CD14-positive monocyte (primary cell): ENCODE measurements around the gene ADAMTSL2. TPM values are rescaled to one million over a fixed set of nuclear protein-coding genes. Genes with fewer than 3 reads are reported as not detected.

Experiments
- DNase-seq, 3 donors: peaks; one replicate each; pipeline ENCODE4 v3.0.0-alpha.2; 2011 to 2022
- H2AFZ ChIP-seq: 2 replicates; pipeline ENCODE4 v1.6.0; 2012; ENCODE audit warnings: mild to moderate bottlenecking, low read depth, low read length, inconsistent platforms; ENCODE audit not compliant: insufficient read depth, poor library complexity, severe bottlenecking
- H3K27ac ChIP-seq, 2 donors: 1 replicate in 1 of 2; 2 replicates in 1 of 2; pipeline ENCODE4 v1.5.1; 2012 to 2013; ENCODE audit warnings: low read length in 2 of 2, control low read depth in 1 of 2, inconsistent platforms in 1 of 2, low read depth in 1 of 2, mild to moderate bottlenecking in 1 of 2
- H3K27me3 ChIP-seq, 2 donors: one replicate each; pipeline versions ENCODE4 v1.6.0 to v1.6.1; 2011 to 2013; ENCODE audit warnings: low read length in 2 of 2; ENCODE audit not compliant: control insufficient read depth in 2 of 2, insufficient read depth in 2 of 2
- H3K36me3 ChIP-seq, 2 donors: replicated peaks in 1 of 2; 1 replicate in 1 of 2; 2 replicates in 1 of 2; pipeline versions ENCODE4 v1.5.1 to v1.6.1; 2012 to 2013; ENCODE audit warnings: low read length in 2 of 2, control low read depth in 1 of 2, inconsistent platforms in 1 of 2, mild to moderate bottlenecking in 1 of 2; ENCODE audit not compliant: insufficient read depth in 2 of 2, control insufficient read depth in 1 of 2
- H3K4me1 ChIP-seq, 2 donors: 1 replicate in 1 of 2; 2 replicates in 1 of 2; pipeline versions ENCODE4 v1.5.1 to v1.6.1; 2012 to 2013; ENCODE audit warnings: low read length in 2 of 2, control low read depth in 1 of 2, inconsistent platforms in 1 of 2, mild to moderate bottlenecking in 1 of 2, moderate library complexity in 1 of 2; ENCODE audit not compliant: insufficient read depth in 2 of 2, control insufficient read depth in 1 of 2
- H3K4me2 ChIP-seq: replicated peaks from 2 replicates; pipeline ENCODE3; 2012; ENCODE audit warnings: low read length, moderate library complexity, mild to moderate bottlenecking; ENCODE audit not compliant: poor library complexity, severe bottlenecking; ENCODE audit errors: extremely low read depth
- H3K4me3 ChIP-seq, 3 experiments: fragments of 200-600 bp in 1 of 3; sonication (generic) in 1 of 3; replicated peaks in 1 of 3; 1 replicate in 2 of 3; 2 replicates in 1 of 3; pipeline ENCODE4 v1.5.1; 2011 to 2013; ENCODE audit warnings: low read length in 3 of 3, mild to moderate bottlenecking in 3 of 3, control low read depth in 2 of 3, low read depth in 2 of 3, inconsistent platforms in 1 of 3, moderate library complexity in 1 of 3
- H3K79me2 ChIP-seq: 2 replicates; pipeline ENCODE4 v1.6.0; 2012; ENCODE audit warnings: mild to moderate bottlenecking, control low read depth, inconsistent platforms, low read length, moderate library complexity; ENCODE audit not compliant: insufficient read depth
- H3K9ac ChIP-seq: 2 replicates; pipeline ENCODE4 v1.6.0; 2017; ENCODE audit warnings: low read length, mild to moderate bottlenecking; ENCODE audit not compliant: insufficient read depth, poor library complexity, severe bottlenecking
- H3K9me3 ChIP-seq, 2 donors: replicated peaks in 1 of 2; 1 replicate in 1 of 2; 2 replicates in 1 of 2; pipeline versions ENCODE4 v1.5.1 to v1.6.1; 2012 to 2013; ENCODE audit warnings: low read length in 2 of 2, control low read depth in 1 of 2; ENCODE audit not compliant: control insufficient read depth in 1 of 2, insufficient read depth in 1 of 2
- H4K20me1 ChIP-seq: 2 replicates; pipeline ENCODE4 v1.6.0; 2012; ENCODE audit warnings: mild to moderate bottlenecking, low read length, control low read depth, moderate library complexity; ENCODE audit not compliant: insufficient read depth
- H3K27ac Mint-ChIP-seq, 7 donors: one replicate each; pipeline ENCODE4 v1.8.0; 2020; ENCODE audit warnings: mild to moderate bottlenecking in 7 of 7, mixed read lengths in 7 of 7, moderate library complexity in 6 of 7, inconsistent platforms in 2 of 7
- H3K27me3 Mint-ChIP-seq, 3 donors: one replicate each; pipeline ENCODE4 v1.8.0; 2021 to 2022; ENCODE audit warnings: low read depth in 3 of 3, mild to moderate bottlenecking in 3 of 3, mixed read lengths in 3 of 3, moderate library complexity in 3 of 3, inconsistent platforms in 1 of 3
- H3K36me3 Mint-ChIP-seq, 2 donors: one replicate each; pipeline ENCODE4 v1.8.0; 2020; ENCODE audit warnings: mixed read lengths in 2 of 2, inconsistent platforms in 1 of 2, mild to moderate bottlenecking in 1 of 2
- H3K4me1 Mint-ChIP-seq: one replicate; pipeline ENCODE4 v1.8.0; 2020; ENCODE audit warnings: mild to moderate bottlenecking, mixed read lengths
- H3K4me3 Mint-ChIP-seq, 2 donors: one replicate each; pipeline ENCODE4 v1.8.0; 2020; ENCODE audit warnings: mild to moderate bottlenecking in 2 of 2, mixed read lengths in 2 of 2, moderate library complexity in 1 of 2
- H3K9me3 Mint-ChIP-seq, 7 donors: one replicate each; pipeline ENCODE4 v1.8.0; 2020 to 2022; ENCODE audit warnings: mixed read lengths in 7 of 7, mild to moderate bottlenecking in 6 of 7, moderate library complexity in 6 of 7, inconsistent platforms in 2 of 7
- WGBS: methylation state at CpG from one replicate; pipeline ENCODE4 v1.1.5; 2013; ENCODE audit warnings: missing lambda C conversion rate; ENCODE audit not compliant: insufficient coverage; 5-methylcytosine and 5-hydroxymethylcytosine counted together
- intact Hi-C, 2 donors: fragments of 100-400 bp; cut with micrococcal nuclease; formaldehyde crosslinking; loops; one replicate each; pipeline versions ENCODE4 v1.15.0 to v1.15.1; 2023
- polyA plus RNA-seq, 3 donors: library from polyadenylated mRNA; depleted of rRNA in 1 of 3; unstranded in 2 of 3; stranded (reverse) in 1 of 3; fragments of 300-500 nt in 2 of 3; fragments of >200 nt in 1 of 3; fragmentation: Illumina TruSeq in 2 of 3; gene quantifications; 1 replicate in 2 of 3; 2 replicates in 1 of 3; pipeline ENCODE4 v1.2.3, GENCODE V29; 2012 to 2021
- TF ChIP-seq, protein P1 (sequence below): fragments of 200-600 bp; IDR thresholded peaks from one replicate; pipeline ENCODE4 v1.8.0; 2022; ENCODE audit warnings: antibody characterized with exemption, mild to moderate bottlenecking

ADAMTSL2 gene
- polyA plus RNA-seq, 3 donors: 0.08 TPM; not detected in 2

- Histone ChIP-seq H3K27me3 (no peaks in the 10 kb centered on the region), H3K4me3 (no peak overlapping the region), H2AFZ (no peak overlapping the region), H3K36me3 (no peaks in the 10 kb centered on the region), H3K27ac (no peak overlapping the region), H4K20me1 (no peaks in the 10 kb centered on the region), H3K79me2 (no peaks in the 10 kb centered on the region), H3K9me3 (peaks cover 33% of the 10 kb centered on the region in 2 donors), H3K4me1 (no peaks in the 10 kb centered on the region), H3K9ac (no peak overlapping the region), H3K4me2 (no peak overlapping the region)
- Mint-ChIP-seq H3K4me1 (no peaks in the 10 kb centered on the region), H3K27ac (no peak overlapping the region), H3K4me3 (no peak overlapping the region), H3K9me3 (peaks cover 24 to 33% (median 28%) of the 10 kb centered on the region in 7 donors), H3K36me3 (no peaks in the 10 kb centered on the region), H3K27me3 (peaks cover 0 to 5% (median 2%) of the 10 kb centered on the region in 3 donors)
- WGBS: 88% methylated on average over 7 of the region's 7 CpGs
- TF ChIP-seq, protein P1, sequence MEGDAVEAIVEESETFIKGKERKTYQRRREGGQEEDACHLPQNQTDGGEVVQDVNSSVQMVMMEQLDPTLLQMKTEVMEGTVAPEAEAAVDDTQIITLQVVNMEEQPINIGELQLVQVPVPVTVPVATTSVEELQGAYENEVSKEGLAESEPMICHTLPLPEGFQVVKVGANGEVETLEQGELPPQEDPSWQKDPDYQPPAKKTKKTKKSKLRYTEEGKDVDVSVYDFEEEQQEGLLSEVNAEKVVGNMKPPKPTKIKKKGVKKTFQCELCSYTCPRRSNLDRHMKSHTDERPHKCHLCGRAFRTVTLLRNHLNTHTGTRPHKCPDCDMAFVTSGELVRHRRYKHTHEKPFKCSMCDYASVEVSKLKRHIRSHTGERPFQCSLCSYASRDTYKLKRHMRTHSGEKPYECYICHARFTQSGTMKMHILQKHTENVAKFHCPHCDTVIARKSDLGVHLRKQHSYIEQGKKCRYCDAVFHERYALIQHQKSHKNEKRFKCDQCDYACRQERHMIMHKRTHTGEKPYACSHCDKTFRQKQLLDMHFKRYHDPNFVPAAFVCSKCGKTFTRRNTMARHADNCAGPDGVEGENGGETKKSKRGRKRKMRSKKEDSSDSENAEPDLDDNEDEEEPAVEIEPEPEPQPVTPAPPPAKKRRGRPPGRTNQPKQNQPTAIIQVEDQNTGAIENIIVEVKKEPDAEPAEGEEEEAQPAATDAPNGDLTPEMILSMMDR: no peak
- intact Hi-C loops: no loop called here
- DNase-seq: no peak
Measured at GRCh38 chr9:133598978-133599377, 64.5 kb downstream of the ADAMTSL2 start.

DNA sequence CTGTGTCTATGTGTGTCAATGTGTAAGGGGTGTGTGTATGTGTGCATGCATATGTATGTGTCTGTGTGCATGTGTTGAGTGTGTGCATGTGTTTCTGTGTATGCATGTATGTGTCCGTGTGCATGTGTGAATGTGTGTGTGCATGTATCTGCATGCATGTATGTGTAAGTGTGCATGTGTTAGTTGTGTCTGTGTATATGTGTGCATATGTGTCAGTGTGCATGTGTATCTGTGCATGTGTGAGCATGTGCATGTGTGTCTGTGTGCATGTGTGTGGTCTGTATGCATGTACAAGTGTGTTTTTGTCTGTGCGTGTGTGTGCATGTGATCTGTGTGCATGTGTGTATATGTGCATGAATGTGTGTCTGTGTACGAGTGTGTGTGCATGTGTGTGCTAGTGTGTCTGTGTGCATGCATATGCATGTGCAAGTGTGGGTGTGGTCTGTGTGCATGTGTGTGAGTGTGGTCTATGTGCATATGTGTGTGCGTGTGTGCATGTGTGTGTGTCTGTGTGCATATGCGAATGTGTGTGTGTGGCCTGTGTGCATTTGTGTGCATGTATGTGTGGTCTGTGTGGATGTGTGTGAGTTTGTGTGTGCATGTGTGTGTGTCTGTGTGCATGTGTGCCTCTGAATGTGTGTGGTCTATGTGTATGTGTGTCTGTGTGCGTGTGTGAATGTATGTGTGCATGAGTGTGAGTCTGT, 65.1 kb downstream of the ADAMTSL2 start:
- H3K4me1 Mint-ChIP-seq: no peaks in the 10 kb centered on the region
- Histone ChIP-seq H3K36me3 (no peaks in the 10 kb centered on the region), H3K79me2 (no peaks in the 10 kb centered on the region), H3K27ac (no peak overlapping the region), H3K4me1 (no peaks in the 10 kb centered on the region), H3K4me3 (no peak overlapping the region), H3K27me3 (no peaks in the 10 kb centered on the region), H3K9me3 (peaks cover 33% of the 10 kb centered on the region in 2 donors), H4K20me1 (no peaks in the 10 kb centered on the region), H3K9ac (no peak overlapping the region), H2AFZ (no peak overlapping the region), H3K4me2 (no peak overlapping the region)
- no peak overlapping the region for H3K4me3 Mint-ChIP-seq
- H3K9me3 Mint-ChIP-seq: peaks cover 24 to 33% (median 28%) of the 10 kb centered on the region in 7 donors
- intact Hi-C loops: no loop called here
- H3K27ac Mint-ChIP-seq: no peak overlapping the region
- DNase-seq: no peak
- H3K36me3 Mint-ChIP-seq: no peaks in the 10 kb centered on the region
- TF ChIP-seq, protein P1: no peak
- WGBS: 91% methylated on average over 6 of the region's 6 CpGs
- H3K27me3 Mint-ChIP-seq: peaks cover 2 to 5% (median 4%) of the 10 kb centered on the region in 3 donors
